Ectodermal cell (in vitro differentiated cells): ENCODE measurements around the gene FLT3LG.
"Not testable (repeated sequence)": the region's sequence is repeated elsewhere in the genome, so short reads cannot be mapped to it uniquely, and the experiment has no call there.

ENCODE experiments used
- H3K27ac ChIP-seq: 2 replicates; pipeline ENCODE4 v1.7.0; 2013; ENCODE audit warnings: mild to moderate bottlenecking, low read depth, low read length; ENCODE audit not compliant: insufficient read depth, poor library complexity, severe bottlenecking
- H3K27me3 ChIP-seq: 2 replicates; pipeline ENCODE4 v1.7.0; 2013; ENCODE audit warnings: mild to moderate bottlenecking, low read length; ENCODE audit not compliant: insufficient read depth, control insufficient read depth, poor library complexity, severe bottlenecking
- H3K36me3 ChIP-seq: one replicate; pipeline ENCODE4 v1.7.0; 2013; ENCODE audit warnings: low read length; ENCODE audit not compliant: control insufficient read depth, insufficient read depth
- H3K4me1 ChIP-seq: one replicate; pipeline ENCODE4 v1.7.0; 2013; ENCODE audit warnings: low read length; ENCODE audit not compliant: control insufficient read depth, insufficient read depth
- H3K4me3 ChIP-seq: 2 replicates; pipeline ENCODE4 v1.7.0; 2013; ENCODE audit warnings: low read depth, low read length, control low read depth; ENCODE audit not compliant: insufficient read depth
- H3K9me3 ChIP-seq: 2 replicates; pipeline ENCODE4 v1.7.0; 2013; ENCODE audit warnings: mild to moderate bottlenecking, low read length, moderate library complexity; ENCODE audit not compliant: control insufficient read depth
- WGBS, 2 experiments: methylation state at CpG; one replicate each; pipeline ENCODE4 v1.1.7; 2013; ENCODE audit warnings: missing lambda C conversion rate in 2 of 2; 5-methylcytosine and 5-hydroxymethylcytosine counted together

FLT3LG gene

DNA sequence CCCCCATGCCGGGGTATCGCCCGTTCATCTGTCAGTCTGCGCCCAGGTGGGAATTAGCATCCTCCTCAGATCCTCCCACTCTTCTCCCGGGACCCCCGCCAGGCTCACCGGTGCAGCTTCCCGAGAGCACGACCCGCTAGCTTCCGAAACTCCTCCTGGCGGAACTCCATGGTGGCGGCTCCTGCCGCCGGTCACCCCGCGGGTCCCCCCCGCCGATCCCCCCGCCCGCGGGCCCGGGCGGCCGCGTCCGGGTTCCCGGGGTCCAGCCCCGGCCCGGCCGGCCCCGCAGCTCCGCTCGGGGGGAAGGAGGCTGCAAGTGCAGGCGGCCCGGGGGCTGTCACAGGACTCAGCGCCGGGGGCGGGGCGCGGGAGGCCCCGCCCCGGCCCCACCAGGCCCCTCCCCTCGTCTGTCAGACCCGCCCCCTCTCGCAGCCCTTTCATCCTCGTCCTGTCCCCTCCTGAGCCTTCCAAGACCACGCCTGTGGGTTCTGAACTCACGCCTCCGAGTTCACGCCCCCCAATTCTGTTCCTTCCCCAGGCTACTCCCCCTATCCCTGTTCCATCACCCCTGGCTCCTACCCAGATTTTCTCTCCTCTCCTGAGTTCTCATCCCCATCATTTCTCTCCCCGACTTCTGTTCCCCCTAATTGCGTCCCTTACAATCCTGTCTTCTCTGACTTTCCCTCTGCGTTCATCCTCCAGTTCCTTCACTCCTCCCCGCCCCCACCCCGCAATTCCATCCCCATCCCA is 32.6 kb upstream of the FLT3LG start, which contains the start of gene SLC17A7:
TSS of gene SLC17A7 (minus strand) at position 318 of the 750 bp plus-strand sequence. CDS start at position 170, 148 bp downstream.
- Histone ChIP-seq H3K9me3 (no peaks in the 10 kb centered on the region), H3K4me1 (peaks cover 9% of the 10 kb centered on the region), H3K27me3 (peaks cover 64% of the 10 kb centered on the region), H3K27ac (no peak within 1 kb of the TSS), H3K4me3 (peak within 1 kb of the TSS; percentile 22), H3K36me3 (no peaks in the 10 kb centered on the region)
- 1% methylated on average over 56 of the region's 56 CpGs for WGBS, 2 experiments

DNA sequence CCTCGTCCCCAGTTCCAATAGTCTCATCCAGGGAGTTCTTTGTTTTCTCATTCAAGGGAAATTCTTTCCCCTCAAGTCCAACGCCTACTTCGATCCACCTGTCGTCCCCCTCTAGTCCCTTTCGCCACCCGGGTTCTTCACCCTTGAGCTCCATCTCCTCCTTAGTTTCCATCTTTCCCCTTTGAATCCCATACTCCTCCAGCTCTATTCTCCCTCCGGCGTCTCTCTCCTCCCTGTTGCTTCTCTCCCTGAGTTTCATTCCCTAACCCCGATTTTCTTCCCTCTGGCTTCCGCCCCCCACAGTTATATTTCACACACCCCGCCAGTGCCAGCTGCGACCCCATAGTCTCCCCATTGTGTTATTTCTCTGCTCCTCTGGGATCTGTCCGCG is 32.1 kb upstream of the FLT3LG start:
- Histone ChIP-seq H3K4me1 (peaks cover 9% of the 10 kb centered on the region), H3K36me3 (no peaks in the 10 kb centered on the region), H3K4me3 (peak overlapping the region; percentile 3), H3K27ac (no peak overlapping the region), H3K9me3 (no peaks in the 10 kb centered on the region), H3K27me3 (peaks cover 58% of the 10 kb centered on the region)
- WGBS, 2 experiments: 14 to 15% methylated on average over 14 of the region's 14 CpGs

DNA sequence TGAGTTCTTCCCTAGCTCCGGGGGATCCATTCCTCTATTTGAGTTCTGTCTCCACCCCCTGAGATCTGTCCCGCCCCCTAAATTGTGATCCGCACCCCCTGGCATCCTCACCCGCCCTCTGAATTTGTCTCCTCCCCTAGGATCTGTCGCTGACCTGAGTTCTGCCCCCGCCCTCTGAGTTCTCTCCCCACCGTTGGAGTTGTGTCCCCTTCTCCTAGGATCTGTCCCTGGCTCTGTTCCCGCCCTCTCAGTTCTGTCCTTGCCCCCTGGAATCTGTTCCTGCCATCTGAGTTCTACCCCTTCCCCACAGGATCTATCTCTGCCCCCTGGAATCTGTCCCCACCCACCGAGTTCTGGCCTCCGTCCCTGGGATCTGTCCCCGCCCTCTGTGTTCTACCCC is 31.7 kb upstream of the FLT3LG start:
- H3K4me1 ChIP-seq: peaks cover 9% of the 10 kb centered on the region
- no peaks in the 10 kb centered on the region for H3K36me3 ChIP-seq
- H3K4me3 ChIP-seq: peak overlapping the region; percentile 3
- WGBS, 2 experiments: 5 to 8% methylated on average over 11 of the region's 11 CpGs
- peaks cover 54% of the 10 kb centered on the region for H3K27me3 ChIP-seq
- no peaks in the 10 kb centered on the region for H3K9me3 ChIP-seq
- no peak overlapping the region for H3K27ac ChIP-seq

DNA sequence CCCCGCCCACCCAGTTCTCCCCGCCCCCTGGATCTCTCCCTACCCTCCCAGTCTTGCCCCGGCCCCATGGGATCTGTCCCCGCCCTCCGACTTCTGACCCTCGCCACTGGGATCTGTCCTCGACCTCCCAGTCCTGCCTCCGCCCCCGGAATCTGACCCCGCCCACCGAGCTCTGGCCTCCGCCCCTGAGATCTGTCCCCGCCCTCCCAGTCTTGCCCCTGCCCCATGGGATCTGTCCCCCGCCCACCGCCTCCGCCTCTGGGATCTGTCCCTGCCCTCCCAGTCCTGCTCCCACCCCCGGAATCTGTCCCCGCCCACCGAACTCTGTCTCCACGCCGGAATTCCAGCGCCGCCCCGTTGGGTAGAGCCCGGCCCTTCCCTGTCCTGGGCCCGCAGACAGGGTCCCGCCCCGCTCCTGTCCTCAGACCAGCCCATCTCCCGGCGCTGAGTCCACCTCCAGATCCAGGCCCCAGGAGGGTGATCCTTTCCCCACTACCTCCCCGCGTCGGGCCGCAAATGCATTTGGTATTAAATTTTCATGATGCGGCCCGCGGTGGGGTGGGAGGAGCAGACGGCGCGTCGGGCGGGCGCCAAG is 31.1 kb upstream of the FLT3LG start:
- peak overlapping the region; percentile 72 for H3K4me3 ChIP-seq
- H3K36me3 ChIP-seq: peaks cover under 1% of the 10 kb centered on the region
- peaks cover 9% of the 10 kb centered on the region for H3K4me1 ChIP-seq
- H3K9me3 ChIP-seq: no peaks in the 10 kb centered on the region
- H3K27ac ChIP-seq: peak overlapping the region; percentile 88
- peaks cover 49% of the 10 kb centered on the region for H3K27me3 ChIP-seq
- WGBS, 2 experiments: 0% methylated on average over 42 to 43 of the region's 43 CpGs

DNA sequence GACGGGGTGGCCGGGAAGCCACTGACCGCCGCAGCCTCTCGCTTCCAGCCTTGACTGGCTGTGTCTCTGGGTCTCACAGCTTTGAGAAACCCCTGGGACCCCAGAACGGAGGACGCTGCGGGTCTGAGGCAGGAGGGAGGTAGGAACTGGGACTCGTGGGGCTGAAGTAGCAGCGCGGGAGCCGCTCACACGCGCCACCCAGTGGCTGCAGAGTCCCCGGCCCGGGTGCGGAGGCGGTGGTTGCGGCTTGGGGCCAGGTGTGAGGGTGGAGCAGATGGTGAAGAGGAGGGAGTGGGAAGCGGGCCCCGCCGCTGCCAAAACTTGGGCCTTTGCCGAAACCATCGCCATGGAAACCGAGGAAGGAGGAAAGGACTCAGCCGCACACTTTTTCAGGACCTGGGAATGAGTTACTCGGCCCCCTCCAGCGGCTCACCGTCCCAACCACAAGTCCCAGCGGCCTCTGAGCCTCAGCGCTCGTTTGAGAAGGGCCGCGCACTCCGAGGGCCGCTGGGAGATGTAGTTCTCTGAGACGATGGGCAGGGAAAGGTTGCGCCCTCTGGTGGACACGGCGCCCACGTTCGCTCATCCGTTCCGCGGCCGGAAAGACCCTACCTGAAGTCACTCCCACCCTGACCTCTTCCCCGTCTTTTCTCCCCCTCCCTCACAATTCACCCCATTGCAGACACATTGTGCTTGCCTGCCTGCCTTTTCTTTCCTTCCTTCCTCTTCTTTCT is 30.5 kb upstream of the FLT3LG start:
- Histone ChIP-seq H3K9me3 (no peaks in the 10 kb centered on the region), H3K27me3 (peaks cover 42% of the 10 kb centered on the region), H3K4me3 (peak overlapping the region; percentile 72), H3K36me3 (peaks cover 7% of the 10 kb centered on the region), H3K4me1 (peaks cover 9% of the 10 kb centered on the region), H3K27ac (peak overlapping the region; percentile 88)
- WGBS, 2 experiments: 0 to 1% methylated on average over 47 of the region's 47 CpGs

DNA sequence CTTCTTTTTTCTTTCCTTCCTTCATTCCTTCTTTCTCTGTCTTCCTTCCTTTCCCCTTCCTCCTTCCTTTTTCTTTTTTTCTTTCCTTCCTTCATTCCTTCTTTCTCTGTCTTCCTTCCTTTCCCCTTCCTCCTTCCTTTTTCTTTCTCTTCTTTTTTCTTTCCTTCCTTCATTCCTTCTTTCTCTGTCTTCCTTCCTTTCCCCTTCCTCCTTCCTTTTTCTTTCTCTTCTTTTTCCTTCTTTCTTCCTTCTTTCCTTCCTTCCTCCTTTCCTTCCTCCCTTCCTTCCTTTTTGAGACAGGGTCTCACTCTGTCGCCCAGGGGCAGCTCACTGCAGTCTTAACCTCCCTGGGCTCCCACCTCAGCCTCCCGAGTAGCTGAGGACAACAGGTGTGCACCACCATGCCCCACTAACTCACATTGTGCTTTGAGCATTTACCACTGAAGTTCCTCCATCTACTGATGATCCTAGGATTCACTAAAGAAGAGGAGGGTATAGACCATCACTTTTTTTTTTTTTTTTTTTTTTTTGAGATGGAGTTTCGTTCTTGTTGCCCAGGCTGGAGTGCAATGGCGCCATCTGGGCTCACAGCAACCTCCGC is 29.8 kb upstream of the FLT3LG start:
- peaks cover 14% of the 10 kb centered on the region for H3K36me3 ChIP-seq
- H3K4me3 ChIP-seq, H3K9me3 ChIP-seq, H3K27ac ChIP-seq, H3K4me1 ChIP-seq: not testable (repeated sequence)
- peaks cover 36% of the 10 kb centered on the region for H3K27me3 ChIP-seq
- WGBS, 2 experiments: 93 to 95% methylated on average over 5 of the region's 5 CpGs

DNA sequence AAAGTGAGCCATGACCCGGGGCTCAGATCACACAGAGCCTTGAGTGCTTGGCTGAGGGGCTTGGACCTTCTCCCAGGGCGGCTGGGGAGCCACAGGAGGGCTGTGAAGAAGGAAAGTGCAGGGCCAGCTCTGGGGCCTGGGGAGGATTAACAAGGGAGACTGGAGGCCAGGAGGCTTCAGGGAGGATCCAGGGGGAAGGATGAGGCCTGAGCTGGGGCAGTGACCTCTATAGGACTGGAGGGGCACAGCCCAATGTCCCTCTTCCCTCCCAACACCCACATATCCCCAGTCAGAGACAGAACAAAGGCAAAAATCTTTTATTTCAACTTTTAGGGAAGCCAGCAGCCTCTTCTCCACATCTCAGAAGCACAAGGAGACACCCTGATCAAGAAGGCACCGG is 28.0 kb upstream of the FLT3LG start:
- Histone ChIP-seq H3K4me1 (peaks cover 15% of the 10 kb centered on the region), H3K4me3 (no peak overlapping the region), H3K27ac (no peak overlapping the region), H3K27me3 (peaks cover 18% of the 10 kb centered on the region), H3K9me3 (no peaks in the 10 kb centered on the region), H3K36me3 (peaks cover 19% of the 10 kb centered on the region)
- 77 to 82% methylated on average over 3 of the region's 3 CpGs for WGBS, 2 experiments

DNA sequence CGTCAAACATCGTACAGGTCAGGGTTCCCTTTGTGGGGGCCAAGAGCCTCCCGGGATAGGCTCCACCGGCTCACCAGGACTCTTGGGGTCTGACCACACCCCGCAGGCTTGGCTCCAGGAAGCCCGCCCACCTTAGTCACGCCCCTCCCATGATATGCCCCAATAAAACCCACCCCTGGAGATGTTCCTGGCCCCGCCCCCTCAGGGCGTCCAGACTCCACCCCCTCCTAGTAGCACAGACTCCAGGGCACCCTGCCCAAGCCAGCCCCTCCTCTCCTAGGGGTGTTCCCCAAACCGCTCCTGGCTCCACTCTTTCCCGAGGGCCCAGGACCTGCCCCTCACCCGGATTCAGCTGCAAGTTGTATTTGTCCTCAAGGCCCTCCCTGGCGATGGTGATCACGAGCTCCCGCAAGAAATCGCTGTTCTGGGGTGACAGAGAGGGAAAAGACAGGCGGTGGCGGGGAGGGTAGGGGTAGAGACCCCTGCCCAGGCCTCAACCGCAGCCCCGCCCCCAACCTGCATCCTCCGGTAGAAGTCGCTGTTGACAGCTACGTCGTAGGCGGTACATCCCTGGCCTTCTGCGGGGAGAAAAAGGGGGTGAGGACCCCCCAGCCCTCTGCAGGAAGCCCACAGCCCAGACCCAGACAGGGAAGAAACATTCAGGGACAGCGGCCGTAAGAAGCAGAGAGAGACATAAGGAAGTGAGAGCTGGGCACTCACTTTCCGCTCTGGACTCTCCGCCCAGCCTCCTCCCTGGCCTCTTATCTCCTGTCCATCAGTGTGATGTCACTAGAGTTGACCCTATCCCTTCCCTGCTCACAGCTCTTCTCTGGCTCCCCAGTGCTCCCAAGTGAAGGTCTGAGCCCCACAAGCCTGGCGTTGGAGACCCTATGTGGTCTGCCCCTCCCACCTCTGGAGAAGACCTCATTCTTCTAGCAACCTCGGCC is 26.3 kb upstream of the FLT3LG start:
- 89 to 92% methylated on average over 32 of the region's 32 CpGs for WGBS, 2 experiments
- peaks cover 6% of the 10 kb centered on the region for H3K4me1 ChIP-seq
- H3K4me3 ChIP-seq: no peak overlapping the region
- peaks cover 19% of the 10 kb centered on the region for H3K36me3 ChIP-seq
- H3K27me3 ChIP-seq: peaks cover under 1% of the 10 kb centered on the region
- no peak overlapping the region for H3K27ac ChIP-seq
- no peaks in the 10 kb centered on the region for H3K9me3 ChIP-seq

DNA sequence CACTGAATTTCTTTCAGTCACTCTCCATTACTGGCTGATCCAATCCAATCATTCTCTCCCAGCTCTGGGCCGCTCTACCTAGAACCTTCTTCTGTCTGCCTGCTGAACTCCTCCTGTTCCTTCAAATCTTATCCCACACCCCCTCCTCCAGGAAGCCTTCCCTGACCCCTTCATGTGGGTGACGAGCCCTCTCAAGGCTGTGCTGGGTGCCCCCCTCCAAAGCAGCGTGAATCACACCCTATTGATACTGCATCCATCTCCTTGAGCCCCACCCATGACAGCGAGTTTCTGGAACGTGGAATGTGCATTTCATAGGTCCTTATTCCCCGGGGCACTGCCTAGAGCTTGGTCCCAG is 25.6 kb upstream of the FLT3LG start:
- Histone ChIP-seq H3K4me1 (peaks cover 6% of the 10 kb centered on the region), H3K4me3 (no peak overlapping the region), H3K9me3 (no peaks in the 10 kb centered on the region), H3K36me3 (peaks cover 19% of the 10 kb centered on the region), H3K27me3 (no peaks in the 10 kb centered on the region), H3K27ac (no peak overlapping the region)
- 94 to 96% methylated on average over 6 of the region's 6 CpGs for WGBS, 2 experiments
